NCI-H146 (cell line): Measurements from ENCODE around the gene CHRNA7.
"Not testable (repeated sequence)": the region's sequence is repeated elsewhere in the genome, so short reads cannot be mapped to it uniquely, and the experiment has no call there.

Source experiments
- DNase-seq: peaks from one replicate; lab custom pipeline; 2025; lab: John Stamatoyannopoulos, UW

The CHRNA7 gene

DNA sequence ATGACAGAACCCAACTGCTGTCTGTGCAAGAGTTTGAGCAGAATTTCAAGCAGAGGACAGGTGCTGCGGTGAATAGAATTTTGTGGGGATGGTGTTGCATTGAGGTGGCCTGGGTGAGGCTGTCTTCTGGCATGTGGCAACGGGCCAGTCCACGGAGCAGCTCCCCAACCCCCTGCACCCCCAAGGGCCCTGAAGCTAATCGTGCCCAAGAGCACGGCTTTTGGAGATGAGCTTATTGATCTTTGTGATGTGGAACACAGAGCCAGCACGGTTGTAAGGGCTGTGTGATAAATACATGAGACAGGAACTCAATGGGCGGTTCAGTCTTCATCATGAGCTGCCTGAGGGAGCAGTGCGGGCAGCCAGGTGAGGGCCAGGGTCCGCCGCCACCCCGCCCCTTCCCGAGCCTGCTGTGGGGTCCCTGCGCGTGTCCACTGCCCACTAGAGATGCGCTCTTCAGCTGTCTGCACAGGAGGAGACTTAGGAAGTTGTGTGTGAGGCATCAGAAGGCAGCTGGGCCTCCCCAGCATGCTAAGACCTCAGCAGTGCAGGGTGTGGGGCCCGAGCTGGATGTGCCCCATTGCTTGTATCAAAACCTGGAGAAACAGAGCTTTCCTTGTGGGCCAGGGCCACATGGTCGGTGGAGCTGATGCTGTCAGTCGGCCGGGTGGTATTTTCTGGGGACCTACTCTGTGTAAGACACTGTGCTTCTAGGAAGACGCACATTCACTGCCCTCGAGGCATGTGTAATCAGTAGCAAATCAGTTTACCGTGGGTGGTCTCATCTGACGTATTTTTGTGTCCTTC is 90.5 kb downstream of the CHRNA7 start:
- no peak for DNase-seq

DNA sequence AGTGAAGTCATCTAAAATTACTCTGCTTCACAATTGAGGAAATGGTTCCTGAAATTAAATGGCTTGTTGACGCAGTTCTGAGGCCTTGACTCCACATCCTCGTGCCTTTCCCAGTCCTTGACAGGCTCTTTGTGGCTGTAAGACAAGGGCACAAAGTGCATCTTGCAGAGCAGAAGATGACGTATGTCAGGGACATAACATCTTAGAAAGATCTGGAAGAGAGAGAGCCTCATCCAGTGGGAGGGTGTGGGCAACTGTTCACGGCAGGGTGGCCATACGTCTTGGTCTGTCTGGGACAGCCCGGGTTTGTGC is 91.0 kb downstream of the CHRNA7 start:
- DNase-seq: no peak

DNA sequence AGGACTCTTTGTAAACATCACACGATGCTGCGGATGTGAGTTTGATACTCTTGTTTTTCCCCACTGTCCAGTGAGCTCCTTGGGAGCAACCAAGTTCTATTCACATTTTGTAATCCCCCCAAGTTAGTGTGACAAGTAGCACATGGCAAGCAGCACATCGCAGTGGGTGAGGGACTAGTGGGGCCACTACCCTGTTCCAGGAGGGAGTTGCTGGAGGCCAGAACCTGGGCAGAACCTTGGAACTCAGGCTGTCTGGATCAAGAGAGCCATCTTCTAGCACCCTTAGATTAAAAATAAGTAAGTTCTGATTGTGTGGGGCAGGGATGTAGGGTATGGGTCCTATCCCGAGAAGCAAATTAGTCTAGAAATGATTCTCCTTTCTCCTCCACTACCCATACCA is 91.7 kb downstream of the CHRNA7 start:
- no peak for DNase-seq

DNA sequence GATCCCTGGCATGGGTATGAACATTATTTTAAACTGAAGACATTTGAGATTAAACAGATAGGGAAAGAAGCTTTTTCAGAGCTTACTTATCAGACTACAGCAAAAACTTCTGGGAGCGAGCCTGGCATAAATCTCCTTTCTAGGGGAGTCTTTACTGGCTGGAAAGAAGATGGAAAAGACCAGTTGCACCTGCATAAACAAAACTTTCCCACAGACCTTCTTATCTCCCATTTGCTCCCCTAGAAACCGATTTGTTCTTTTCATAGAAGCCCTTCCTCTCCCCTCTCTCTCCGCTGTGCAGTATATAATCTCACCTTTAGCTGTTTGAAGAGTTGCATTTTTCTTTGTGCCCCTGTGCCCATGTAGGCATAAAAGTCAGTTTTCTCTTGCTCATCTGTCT is 93.2 kb downstream of the CHRNA7 start:
- no peak for DNase-seq

DNA sequence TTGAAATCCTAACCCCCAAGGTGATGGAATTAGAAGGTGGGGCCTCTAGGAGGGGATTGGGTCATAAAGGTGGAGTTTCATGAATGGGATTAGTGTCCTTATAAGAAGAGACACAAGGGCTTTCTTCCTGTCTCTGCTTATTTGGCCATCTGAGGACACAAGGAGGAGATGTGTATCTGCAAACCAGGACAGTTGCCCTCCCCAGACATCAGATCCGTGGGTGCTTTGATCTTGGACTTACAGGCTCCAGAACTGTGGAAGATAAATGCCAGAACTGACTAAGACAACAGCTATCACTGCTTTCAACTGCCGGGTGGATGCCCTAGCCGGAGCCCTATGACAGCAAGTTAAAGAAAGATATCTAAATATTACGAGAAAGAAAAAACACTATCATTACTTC is 94.4 kb downstream of the CHRNA7 start:
- DNase-seq: no peak

DNA sequence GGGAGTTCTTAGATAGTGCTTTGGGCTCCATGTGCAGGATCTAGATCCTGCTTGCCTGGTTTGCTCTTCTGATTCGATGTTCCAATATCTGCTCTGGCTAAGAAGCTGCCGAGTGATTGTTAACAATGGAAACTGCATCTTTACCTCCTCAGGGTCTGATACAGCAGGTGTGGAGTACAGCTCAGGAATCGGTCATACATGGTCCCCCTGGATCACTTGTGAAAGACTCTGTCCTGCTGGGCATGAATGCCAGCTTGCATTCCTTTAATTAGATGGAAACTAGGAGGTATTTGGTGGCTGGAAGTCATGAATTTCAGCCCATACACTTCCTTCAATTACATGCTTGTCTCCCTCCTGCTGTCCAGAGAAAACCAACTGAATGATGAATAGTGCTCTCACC is 95.3 kb downstream of the CHRNA7 start:
- no peak for DNase-seq

DNA sequence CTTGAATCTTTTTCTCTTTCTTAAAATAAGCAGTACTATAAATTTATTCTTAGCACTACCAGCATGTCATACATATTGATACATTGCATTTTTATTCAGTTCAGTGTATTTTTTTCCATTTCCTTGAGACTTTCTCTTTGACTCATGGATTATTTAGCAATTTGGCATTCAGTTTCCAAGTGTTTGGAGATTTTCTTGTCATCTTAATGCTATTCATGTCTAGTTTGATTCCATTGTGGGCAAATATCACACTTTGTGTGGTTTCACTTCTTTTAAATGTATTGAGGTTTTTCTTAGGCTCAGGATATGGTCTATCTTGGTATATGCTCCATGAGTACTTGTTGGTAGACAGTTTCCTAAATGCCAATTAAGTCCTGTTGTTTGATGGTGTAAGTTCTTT is 99.5 kb downstream of the CHRNA7 start:
- no peak for DNase-seq

DNA sequence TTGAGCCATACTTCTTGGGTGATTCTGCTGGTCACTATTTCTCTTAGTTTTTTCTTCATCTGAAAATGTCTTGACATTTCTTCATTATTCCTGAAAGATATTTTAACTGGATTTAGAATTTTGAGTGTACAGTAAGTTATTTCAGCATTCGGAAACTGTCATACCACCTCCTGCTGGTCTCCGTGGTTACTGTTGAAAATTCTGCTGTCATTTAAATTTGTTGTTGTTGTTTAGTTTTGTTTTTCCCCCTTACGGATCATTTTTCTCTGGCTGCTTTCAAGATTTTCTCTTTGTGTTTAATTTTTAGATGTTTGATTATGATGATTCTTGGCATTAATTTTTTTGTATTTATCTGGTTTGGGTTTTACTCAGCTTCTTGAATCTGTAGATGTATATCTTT is 100.5 kb downstream of the CHRNA7 start:
- DNase-seq: no peak

DNA sequence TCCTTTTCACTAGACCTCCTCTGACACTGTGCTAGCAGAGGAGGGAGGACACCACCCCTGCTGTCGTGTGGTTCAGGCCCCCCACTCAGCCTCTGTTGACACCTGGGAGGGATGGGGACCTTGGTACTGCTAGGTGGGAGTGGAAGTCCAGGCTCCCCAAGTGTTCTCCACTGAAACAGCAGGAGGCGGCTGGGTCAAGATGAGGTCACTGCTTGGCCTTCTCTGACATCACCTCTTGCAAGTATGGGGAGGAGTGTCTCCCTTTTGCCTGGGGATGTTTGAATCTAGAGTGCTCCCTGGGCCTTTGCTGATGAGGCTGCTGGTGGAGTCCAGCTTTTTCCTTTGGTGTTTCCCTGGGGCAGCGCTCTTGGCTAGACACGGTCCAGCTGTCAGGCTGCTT is 101.5 kb downstream of the CHRNA7 start:
- DNase-seq: no peak

DNA sequence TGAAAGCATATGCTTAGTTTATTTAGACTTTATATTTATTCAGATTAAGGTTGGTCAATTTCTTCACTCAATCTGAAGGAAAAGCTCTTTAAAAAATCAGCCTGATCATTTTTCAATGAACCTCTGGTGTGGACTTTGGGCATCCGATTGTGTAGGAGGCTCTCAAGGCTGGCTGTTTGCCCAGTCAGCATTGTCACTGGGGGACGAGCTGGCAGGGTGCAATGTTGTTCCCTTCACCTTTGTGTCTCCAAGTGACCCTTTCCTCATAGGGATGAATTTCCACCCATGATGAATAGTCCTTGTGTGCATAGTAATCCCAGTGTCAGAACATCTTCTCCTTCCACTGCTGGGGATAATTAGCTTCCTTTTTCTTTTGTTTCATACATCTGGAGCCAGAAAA is 102.5 kb downstream of the CHRNA7 start:
- no peak for DNase-seq

DNA sequence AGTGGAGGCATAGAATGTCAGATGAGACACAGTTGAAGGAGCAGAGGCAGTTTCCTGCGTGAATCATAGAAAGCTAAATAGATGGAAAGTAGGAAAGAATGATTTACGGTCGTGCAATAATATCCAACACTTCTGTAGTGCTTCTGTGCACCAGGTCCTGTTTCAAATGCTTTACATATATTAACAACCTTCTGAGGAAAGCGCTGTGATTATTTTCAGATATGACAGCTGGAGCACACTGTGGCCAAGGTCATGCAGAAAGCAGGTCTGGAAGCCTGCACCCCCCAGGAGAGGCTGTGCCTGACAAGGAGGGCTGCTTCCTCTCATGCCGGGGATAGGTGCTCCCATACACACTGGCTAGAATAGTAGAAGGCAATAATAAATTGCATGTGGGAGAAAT is 104.5 kb downstream of the CHRNA7 start:
- no peak for DNase-seq

DNA sequence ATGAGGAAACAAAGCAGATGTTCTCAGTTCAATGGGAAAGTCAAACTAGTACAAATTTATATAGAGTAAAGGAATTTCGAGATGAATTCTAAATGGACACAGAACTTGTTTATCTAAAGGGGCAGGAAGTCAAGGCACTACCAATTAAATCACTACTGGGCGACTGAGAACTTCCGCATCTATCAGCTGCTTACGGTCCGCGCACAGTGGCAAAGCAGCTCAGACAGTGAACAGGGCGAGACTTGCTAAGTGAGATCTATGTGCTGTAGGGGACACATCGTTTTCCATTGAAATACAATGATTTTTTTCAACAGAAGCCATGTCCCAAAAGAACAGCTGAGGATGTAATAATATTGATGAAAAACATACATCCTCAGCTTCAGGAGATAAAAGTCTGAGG is 105.0 kb downstream of the CHRNA7 start:
- no peak for DNase-seq

DNA sequence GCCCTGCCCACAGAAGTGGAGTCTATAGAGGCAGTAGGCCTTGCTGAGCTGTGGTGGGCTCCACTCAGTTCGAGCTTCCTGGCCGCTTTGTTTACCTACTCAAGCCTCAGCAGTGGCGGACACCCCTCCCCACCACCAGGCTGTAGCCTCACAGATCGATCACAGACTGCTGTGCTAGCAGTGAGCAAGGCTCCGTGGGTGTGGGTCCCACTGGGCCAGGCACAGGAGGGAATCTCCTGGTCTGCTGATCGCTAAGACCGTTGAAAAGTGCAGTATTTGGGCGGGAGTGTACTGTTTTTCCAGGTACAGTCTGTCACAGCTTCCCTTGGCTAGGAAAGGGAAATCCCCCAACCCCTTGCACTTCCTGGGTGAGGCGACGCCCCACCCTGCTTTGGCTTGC is 115.2 kb downstream of the CHRNA7 start:
- not testable (repeated sequence) for DNase-seq

DNA sequence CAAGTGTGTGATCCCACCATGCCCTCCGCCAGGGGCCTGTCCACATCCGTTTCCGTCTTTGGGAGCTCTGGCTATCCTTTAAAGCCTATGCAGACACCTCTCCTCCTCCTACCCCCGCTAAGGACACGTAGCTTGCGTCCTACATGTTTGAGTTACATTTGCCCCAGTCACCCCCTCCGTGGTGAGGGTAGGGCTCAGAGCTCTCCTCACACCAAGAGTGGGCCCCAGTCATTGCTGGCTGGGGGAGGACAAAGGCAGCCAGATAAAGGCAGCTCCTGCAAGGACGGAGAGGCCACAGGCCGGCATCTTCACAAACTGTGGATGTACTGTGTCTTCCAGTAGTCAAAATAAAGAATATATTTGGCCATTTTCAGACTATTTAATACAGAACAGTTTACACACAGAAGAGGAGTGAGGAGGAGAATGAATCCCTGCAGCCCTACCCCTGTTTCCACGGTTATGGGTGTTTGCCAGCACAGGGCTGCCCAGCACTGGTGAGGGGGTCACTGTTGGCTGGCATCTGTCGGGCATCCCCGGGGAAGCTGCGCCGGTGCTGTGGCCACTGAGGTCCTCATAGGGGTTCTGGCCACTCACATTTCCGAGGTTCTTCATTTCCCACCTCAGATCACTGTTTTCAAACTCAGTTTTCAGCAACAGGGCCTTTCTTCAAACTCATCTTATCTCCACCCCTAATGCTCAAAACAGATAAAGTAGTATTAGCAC is 118.7 kb downstream of the CHRNA7 start:
- no peak for DNase-seq

DNA sequence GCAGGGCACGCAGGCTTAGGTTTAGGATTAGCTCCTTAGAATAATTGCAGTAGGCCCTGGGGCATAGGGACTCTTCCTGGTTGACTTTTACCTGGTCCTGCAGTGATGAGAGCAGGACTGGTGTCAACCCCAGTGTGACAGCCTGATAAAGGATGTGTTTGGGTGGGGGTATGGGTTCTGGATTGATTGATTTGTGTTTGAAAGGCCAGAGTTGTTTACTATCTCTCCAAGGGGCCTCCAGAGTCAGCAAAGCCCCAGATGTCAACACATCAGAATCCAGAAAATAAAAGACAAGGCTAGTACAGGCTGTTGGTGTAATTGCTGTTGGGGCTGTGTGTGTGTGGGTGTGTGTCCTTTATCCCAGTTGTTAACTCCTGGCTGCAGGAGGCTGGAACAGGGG is 122.3 kb downstream of the CHRNA7 start:
- no peak for DNase-seq

DNA sequence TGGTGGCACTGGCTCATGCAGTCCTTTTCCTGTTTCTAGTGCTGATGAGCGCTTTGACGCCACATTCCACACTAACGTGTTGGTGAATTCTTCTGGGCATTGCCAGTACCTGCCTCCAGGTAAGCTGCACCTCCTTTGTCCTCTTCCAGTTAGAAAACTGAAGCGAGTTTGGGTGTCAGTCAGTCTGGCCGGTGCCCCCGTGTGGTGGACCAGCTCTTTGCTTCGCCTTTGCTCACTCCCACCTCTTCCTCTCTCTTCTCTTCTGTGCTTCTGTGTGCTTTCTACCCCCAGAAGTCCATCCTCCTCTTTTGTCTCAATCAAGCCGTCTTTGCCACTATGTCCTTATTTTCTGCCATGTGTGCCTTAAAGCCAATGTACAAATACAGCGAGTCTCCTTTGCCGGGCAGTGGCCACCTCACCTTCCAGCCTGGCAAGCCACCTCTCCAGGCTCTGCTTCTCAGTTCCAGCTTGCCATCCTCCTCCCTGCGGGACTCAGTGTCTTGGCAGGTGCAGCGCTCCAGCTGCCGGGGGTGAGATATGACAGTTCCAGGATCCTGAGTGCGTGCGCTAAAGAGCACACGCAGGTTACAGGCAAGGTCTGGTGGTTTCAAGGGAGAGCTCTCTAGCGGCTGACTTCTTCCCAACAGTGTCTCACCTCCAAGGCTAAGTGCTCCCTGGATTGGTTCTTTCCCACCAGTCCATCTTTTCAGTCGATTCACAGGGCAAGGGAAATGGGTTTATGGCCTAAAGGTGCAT is 123.7 kb downstream of the CHRNA7 start:
- not testable (repeated sequence) for DNase-seq

DNA sequence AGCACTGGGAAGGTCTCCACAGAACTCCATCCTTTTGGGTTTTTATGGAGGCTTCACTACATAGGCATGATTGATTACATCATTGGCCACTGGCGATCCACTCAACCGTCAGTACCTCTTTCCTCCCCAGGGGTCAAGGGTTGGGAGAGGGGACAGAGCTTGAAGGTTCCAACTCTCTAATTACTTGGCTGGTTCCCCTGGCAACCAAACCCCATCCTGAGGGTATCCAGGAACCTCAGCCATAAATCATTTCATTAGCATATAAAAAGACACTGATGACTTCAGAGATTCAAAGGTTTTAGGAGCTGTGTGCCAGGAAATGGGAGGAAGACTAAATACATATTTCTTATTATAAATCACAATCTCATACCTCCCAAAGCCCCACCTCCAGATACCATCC is 131.8 kb downstream of the CHRNA7 start:
- DNase-seq: not testable (repeated sequence)

DNA sequence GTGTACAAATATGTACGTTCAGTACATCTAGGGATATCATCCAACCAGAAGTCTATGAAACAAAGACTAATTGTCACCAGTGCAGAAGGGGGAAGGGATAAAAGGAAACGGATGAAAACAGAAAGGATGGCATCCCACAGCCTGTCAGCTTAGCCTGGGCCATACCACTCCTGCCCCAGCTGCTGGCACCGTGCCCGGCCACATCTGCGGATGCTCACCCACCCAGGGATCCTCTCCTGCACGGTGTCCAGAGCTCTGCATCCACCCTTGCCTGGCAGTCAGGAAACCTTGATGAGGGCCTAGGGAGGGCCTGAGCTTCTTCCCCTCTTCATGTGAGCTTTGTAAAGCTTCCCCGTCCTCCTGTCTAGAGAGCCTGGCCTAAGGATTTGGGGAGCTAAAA is 133.8 kb downstream of the CHRNA7 start:
- DNase-seq: not testable (repeated sequence)

DNA sequence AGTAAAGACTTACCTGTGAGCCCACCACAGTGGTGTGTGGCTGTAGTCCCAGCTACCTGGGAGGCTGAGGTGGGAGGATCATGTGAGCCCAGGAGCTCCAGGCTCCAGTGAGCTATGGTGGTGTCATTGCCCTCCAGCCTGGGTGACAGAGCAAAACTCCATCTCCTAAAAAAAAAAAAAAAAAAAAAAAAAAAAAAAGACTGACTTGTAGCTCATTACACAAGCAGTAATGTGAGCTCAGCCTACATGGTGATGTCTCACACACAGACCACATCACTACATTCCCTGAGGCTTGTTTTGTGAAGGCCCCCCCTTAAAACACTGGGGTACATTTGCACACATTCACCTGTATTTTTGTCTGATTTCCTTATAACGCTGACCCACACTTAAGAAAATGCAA is 134.4 kb downstream of the CHRNA7 start:
- DNase-seq: not testable (repeated sequence)

DNA sequence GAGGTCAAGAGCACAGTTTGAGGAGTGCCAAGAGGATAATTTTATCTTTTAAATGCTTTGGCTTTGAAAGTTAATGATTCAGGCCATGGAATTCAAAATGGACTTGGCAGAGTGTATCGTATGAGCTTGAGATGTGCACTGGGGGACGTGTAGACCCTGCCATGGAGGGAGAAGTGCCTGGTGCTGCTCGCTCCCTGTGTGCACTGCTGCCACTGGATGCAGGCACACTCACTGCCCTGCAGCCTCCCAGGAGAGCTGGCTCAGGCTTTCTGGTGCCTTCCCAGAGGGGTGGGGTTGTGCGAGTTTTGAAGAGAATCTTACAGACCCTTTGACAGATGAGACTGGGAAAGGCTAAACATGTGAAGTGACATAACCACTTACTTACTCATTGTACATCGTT is 135.5 kb downstream of the CHRNA7 start:
- DNase-seq: not testable (repeated sequence)

DNA sequence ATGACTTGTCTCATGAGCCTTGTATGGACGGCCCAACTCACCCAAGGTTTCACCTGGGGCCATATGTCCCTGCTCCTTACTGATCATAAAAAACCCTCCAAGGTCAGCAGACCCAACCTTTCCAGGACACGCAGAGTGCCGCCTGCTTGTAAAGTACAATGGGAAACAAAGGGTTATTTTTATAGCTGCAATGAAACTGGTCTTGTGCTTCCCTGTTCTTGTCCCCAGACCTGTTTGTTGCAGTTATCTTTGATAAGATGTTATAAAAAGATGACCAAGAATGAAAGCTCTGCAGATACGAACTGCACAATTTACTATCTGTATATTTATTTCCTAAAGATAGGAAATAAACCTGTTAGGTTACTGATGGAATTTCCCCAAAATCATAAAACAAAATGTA is 136.0 kb downstream of the CHRNA7 start:
- not testable (repeated sequence) for DNase-seq

DNA sequence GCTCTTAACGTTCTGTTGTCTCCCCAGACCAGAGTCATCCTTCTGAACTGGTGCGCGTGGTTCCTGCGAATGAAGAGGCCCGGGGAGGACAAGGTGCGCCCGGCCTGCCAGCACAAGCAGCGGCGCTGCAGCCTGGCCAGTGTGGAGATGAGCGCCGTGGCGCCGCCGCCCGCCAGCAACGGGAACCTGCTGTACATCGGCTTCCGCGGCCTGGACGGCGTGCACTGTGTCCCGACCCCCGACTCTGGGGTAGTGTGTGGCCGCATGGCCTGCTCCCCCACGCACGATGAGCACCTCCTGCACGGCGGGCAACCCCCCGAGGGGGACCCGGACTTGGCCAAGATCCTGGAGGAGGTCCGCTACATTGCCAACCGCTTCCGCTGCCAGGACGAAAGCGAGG is 137.6 kb downstream of the CHRNA7 start:
- DNase-seq: not testable (repeated sequence)

DNA sequence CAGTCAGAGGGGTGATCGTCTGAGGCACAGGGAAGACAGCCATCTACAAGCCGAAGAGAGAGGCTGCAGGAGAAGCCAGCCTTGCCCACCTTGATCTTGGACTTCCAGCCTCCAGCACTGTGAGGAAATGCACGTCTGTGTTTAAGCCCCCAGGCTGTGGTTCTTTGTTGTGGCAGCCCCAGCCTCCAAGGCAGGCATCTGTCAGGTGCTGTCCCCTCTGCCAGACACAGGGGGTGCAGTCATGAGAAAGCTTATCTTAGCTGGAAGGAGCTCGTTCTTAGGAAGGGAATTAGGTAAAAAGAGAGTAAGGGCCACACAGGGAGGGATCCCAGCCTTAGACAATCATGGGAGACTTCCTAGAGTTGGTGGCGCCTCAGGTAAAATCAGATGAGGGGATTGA is 150.3 kb downstream of the CHRNA7 start:
- DNase-seq: not testable (repeated sequence)
